OCI-LY7 (cell line): ENCODE results near the gene FN3KRP. TPM values are rescaled to one million over a fixed set of nuclear protein-coding genes. Genes with fewer than 3 reads are reported as not detected.

Experiments
- BruUV-seq: library from RNA; stranded (reverse); fragments of 400-500 nt; replicated peaks from 2 replicates; lab custom pipeline; 2021; lab: Mats Ljungman, UMichigan
- CTCF ChIA-PET: fragments of 300-600 bp; sonication (Branson Sonifier 250); formaldehyde crosslinking; loops from one replicate; lab custom pipeline; 2022; ENCODE audit warnings: antibody characterized with exemption; ENCODE audit not compliant: unreplicated experiment; lab: Charles Lee
- POLR2A ChIA-PET: fragments of 300-600 bp; sonication (Branson Sonifier 250); formaldehyde crosslinking; loops from one replicate; lab custom pipeline; 2022; ENCODE audit warnings: antibody characterized with exemption; lab: Charles Lee
- DNase-seq: peaks from one replicate; pipeline ENCODE4 v3.0.0-alpha.2; 2015; ENCODE audit warnings: low spot score
- H2AFZ ChIP-seq: fragments of 200-600 bp; sonication (generic), shearing (Covaris generic); 2 replicates; pipeline ENCODE4 v1.6.1; 2014; ENCODE audit warnings: mild to moderate bottlenecking, antibody characterized with exemption, low read length, moderate library complexity
- H3K27ac ChIP-seq: fragments of 200-600 bp; sonication (generic); 2 replicates; pipeline ENCODE4 v1.5.1; 2014; ENCODE audit warnings: mixed run types, low read depth, mild to moderate bottlenecking, moderate library complexity, low read length, inconsistent platforms; ENCODE audit not compliant: poor library complexity, severe bottlenecking
- H3K36me3 ChIP-seq: fragments of 200-600 bp; sonication (generic); 2 replicates; pipeline ENCODE4 v1.6.1; 2014; ENCODE audit warnings: mild to moderate bottlenecking, antibody characterized with exemption, low read length, moderate library complexity, mixed read lengths; ENCODE audit not compliant: insufficient read depth
- H3K4me1 ChIP-seq: fragments of 200-600 bp; sonication (generic); 2 replicates; pipeline ENCODE4 v1.5.1; 2014; ENCODE audit warnings: mild to moderate bottlenecking, low read length; ENCODE audit not compliant: insufficient read depth, poor library complexity, severe bottlenecking
- H3K4me2 ChIP-seq: fragments of 200-600 bp; sonication (generic); 2 replicates; pipeline ENCODE4 v1.6.1; 2014; ENCODE audit warnings: mild to moderate bottlenecking, low read length
- H3K4me3 ChIP-seq: fragments of 200-600 bp; sonication (generic); 2 replicates; pipeline ENCODE4 v1.5.1; 2014; ENCODE audit warnings: mild to moderate bottlenecking, low read depth, low read length; ENCODE audit not compliant: poor library complexity, severe bottlenecking
- H3K79me2 ChIP-seq: fragments of 200-600 bp; sonication (generic); 2 replicates; pipeline ENCODE4 v1.6.1; 2016; ENCODE audit warnings: low read depth, mild to moderate bottlenecking, low read length, moderate library complexity, mixed read lengths; ENCODE audit not compliant: insufficient read depth
- H3K9me2 ChIP-seq: fragments of 200-600 bp; sonication (generic); 2 replicates; pipeline ENCODE4 v1.6.1; 2016; ENCODE audit warnings: mild to moderate bottlenecking, low read length, mixed read lengths; ENCODE audit not compliant: insufficient read depth
- H3K9me3 ChIP-seq: fragments of 200-600 bp; sonication (generic); 2 replicates; pipeline ENCODE4 v1.6.1; 2014; ENCODE audit warnings: mild to moderate bottlenecking, mixed run types, low read length, mixed read lengths
- H4K20me1 ChIP-seq: fragments of 200-600 bp; sonication (generic); 2 replicates; pipeline ENCODE4 v1.6.1; 2014; ENCODE audit warnings: mild to moderate bottlenecking, antibody characterized with exemption, low read length, moderate library complexity, mixed read lengths; ENCODE audit not compliant: insufficient read depth
- EZH2phosphoT487 ChIP-seq: fragments of 200-600 bp; sonication (generic); IDR thresholded peaks from 2 replicates; pipeline ENCODE4 v1.6.1; 2018; ENCODE audit warnings: low read depth, borderline replicate concordance, mild to moderate bottlenecking, mixed run types, antibody characterized with exemption, low read length, moderate library complexity, mixed read lengths
- intact Hi-C: fragments of 100-400 bp; cut with micrococcal nuclease; formaldehyde crosslinking; loops from one replicate; pipeline ENCODE4 v1.10.0; 2022; ENCODE audit not compliant: unreplicated experiment
- total RNA-seq, 2 experiments: library from RNA; depleted of rRNA in 1 of 2; stranded (reverse); fragments of >200 nt in 1 of 2; shearing (Covaris generic) in 1 of 2; gene quantifications; 2 replicates each; pipeline ENCODE4 v1.2.3, GENCODE V29; 2014 to 2022
- TF ChIP-seq, protein P1 (sequence below): fragments of 200-600 bp; sonication (generic); conservative IDR thresholded peaks from 2 replicates; pipeline ENCODE4 v1.5.1; 2014; ENCODE audit warnings: mild to moderate bottlenecking, antibody characterized with exemption, low read length, moderate library complexity, mixed read lengths

FN3KRP gene
- total RNA-seq, 2 experiments from 2014 or later, result 52.1 to 91.8 TPM

DNA sequence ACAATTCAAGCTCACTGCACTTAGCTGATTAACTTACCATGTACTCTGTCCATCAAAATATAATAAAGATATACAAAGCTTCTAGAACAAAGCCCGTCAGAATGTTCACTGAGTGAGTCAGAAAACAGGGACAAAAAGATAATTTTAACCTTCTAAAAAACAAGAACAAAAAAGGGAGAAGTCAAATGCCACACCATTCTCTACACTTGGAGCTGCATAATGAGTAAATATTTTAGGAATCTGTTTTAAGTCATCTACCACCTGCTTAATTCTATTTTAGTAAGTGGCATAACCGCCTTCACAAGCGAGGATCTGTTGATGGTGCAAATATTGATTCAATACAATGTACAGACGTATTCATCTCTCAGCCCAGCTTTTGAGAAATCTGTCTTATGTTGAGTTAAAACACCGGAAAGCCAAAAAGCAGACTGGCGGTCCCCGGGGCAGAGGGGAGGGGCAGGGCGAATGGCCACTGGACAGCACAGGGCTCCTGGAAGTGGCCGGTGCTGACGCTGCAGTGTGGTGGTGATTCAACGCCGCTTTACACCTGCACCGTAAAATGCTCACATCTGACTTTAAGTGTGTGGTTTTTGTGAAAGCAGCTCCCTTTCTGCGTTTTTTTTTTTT lies 38.1 kb upstream of the FN3KRP start:
- BruUV-seq, result no TSS peak
- Histone ChIP-seq H3K79me2 (no peaks in the 10 kb centered on the region), H3K4me2 (peak overlapping the region; percentile 87), H3K9me2 (no peaks in the 10 kb centered on the region), H3K36me3 (peaks cover 4% of the 10 kb centered on the region; the same call in 1 of the 2 replicates), H4K20me1 (no peaks in the 10 kb centered on the region), H2AFZ (peak overlapping the region; percentile 96), H3K4me3 (peak overlapping the region; percentile 60), H3K27ac (peak overlapping the region; percentile 98), H3K4me1 (peaks cover 55% of the 10 kb centered on the region), H3K9me3 (peaks cover 22% of the 10 kb centered on the region)
- intact Hi-C loops, result loop anchor here (1.0 to 5.0 kb wide), 6 partner anchors 30 to 424 kb away; partner anchors contain the start of genes FN3KRP and TBCD
- peak; percentile 86 for DNase-seq
- TF ChIP-seq, protein P1, sequence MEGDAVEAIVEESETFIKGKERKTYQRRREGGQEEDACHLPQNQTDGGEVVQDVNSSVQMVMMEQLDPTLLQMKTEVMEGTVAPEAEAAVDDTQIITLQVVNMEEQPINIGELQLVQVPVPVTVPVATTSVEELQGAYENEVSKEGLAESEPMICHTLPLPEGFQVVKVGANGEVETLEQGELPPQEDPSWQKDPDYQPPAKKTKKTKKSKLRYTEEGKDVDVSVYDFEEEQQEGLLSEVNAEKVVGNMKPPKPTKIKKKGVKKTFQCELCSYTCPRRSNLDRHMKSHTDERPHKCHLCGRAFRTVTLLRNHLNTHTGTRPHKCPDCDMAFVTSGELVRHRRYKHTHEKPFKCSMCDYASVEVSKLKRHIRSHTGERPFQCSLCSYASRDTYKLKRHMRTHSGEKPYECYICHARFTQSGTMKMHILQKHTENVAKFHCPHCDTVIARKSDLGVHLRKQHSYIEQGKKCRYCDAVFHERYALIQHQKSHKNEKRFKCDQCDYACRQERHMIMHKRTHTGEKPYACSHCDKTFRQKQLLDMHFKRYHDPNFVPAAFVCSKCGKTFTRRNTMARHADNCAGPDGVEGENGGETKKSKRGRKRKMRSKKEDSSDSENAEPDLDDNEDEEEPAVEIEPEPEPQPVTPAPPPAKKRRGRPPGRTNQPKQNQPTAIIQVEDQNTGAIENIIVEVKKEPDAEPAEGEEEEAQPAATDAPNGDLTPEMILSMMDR, result no peak
- no peak for TF ChIP-seq EZH2phosphoT487
- CTCF ChIA-PET, result interaction anchor here (0.6 to 1.0 kb wide), 5 partner anchors 34 to 786 kb away, joined by 3 to 6 read pairs (median 3); partner anchors contain the start of gene FN3KRP
- POLR2A ChIA-PET, result interaction anchor here (0.6 to 1.7 kb wide), 9 partner anchors 10 to 439 kb away, joined by 3 to 9 read pairs (median 4); partner anchors contain the start of gene FN3KRP

DNA sequence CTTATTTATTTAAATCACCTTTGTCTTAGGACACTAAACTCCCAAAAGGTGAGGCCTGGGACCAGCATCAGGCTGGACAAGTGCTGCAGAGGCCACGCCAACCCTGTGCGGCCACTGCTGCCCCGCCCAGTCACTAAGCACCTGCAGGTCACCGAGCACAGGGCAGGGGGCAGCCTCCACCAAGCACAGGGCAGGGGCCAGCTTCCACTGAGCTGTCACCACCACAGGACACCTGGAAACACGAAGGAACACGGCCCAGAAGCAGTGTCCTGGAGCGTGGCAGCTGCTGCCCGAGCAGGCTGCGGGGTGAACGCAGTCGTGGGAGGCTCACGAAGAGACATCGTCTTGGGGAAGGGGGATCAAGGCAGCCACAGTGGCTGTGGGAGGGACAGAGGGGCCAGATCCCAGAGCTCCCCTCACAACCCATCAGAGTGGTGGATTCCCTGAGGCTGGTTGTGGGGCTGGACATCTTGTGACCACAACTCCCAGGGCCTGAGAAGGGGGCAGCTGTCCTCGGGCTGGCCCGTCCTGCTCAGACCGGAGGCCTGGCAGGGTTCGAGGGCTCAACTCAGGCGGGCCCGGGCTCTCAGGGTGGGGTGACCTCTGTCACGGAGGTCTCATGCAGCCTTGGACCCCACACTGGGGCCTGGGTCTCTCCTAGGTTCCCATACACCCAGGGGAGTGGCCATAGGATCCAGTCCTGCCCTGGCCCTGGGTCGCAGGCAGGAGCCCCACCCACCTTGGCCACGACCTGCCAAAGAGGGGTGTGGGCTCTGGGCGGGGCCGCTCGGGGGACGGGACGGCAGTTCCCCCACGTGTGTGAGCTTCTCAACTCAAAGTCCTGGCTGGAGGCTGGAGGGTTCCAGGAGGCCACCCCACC lies 36.7 kb upstream of the FN3KRP start:
- Histone ChIP-seq H3K4me3 (no peak overlapping the region), H3K27ac (peak overlapping the region; percentile 98), H3K4me1 (peaks cover 51% of the 10 kb centered on the region), H3K79me2 (no peaks in the 10 kb centered on the region), H3K9me3 (peaks cover 22% of the 10 kb centered on the region), H3K9me2 (no peaks in the 10 kb centered on the region), H3K36me3 (peaks cover 4% of the 10 kb centered on the region; the same call in 1 of the 2 replicates), H3K4me2 (peak overlapping the region; percentile 8; the same call in 1 of the 2 replicates), H2AFZ (no peak overlapping the region), H4K20me1 (no peaks in the 10 kb centered on the region)
- TF ChIP-seq, protein P1, result peak; percentile 35; the same call in 1 of the 2 replicates
- no peak for TF ChIP-seq EZH2phosphoT487
- no TSS peak for BruUV-seq
- CTCF ChIA-PET, result no interaction called here
- POLR2A ChIA-PET, result interaction anchor here (0.6 to 1.2 kb wide), 4 partner anchors 22 to 44 kb away, joined by 3 to 4 read pairs (median 4); partner anchors contain the start of gene FN3KRP
- intact Hi-C loops, result loop anchor here (1.0 to 5.0 kb wide), 6 partner anchors 37 to 422 kb away; partner anchors contain the start of genes FN3KRP and TBCD
- DNase-seq, result no peak
